Osteoblast (primary cell): ENCODE data around the gene ZNF524. TPM values are rescaled to one million over a fixed set of nuclear protein-coding genes. Genes with fewer than 3 reads are reported as not detected.

Source experiments
- DNase-seq: peaks from one replicate; pipeline ENCODE4 v3.0.0; 2011; ENCODE audit warnings: low spot score, mixed read lengths; ENCODE audit not compliant: insufficient read length; ENCODE audit errors: missing footprints
- H2AFZ ChIP-seq: 2 replicates; pipeline ENCODE4 v1.6.0; 2011; ENCODE audit warnings: mild to moderate bottlenecking, low read length
- H3K27ac ChIP-seq: 2 replicates; pipeline ENCODE4 v1.5.1; 2011; ENCODE audit warnings: mild to moderate bottlenecking, low read depth, low read length, moderate library complexity
- H3K27me3 ChIP-seq: 2 replicates; pipeline ENCODE4 v1.6.0; 2012; ENCODE audit warnings: mild to moderate bottlenecking, control low read depth, inconsistent platforms, low read length, moderate library complexity; ENCODE audit not compliant: insufficient read depth
- H3K36me3 ChIP-seq: 2 replicates; pipeline ENCODE4 v1.5.1; 2011; ENCODE audit warnings: mild to moderate bottlenecking, low read length, control low read depth, moderate library complexity; ENCODE audit not compliant: insufficient read depth
- H3K4me1 ChIP-seq: 2 replicates; pipeline ENCODE4 v1.5.1; 2011; ENCODE audit warnings: mild to moderate bottlenecking, low read length, control low read depth, moderate library complexity; ENCODE audit not compliant: insufficient read depth
- H3K4me2 ChIP-seq: 2 replicates; pipeline ENCODE4 v1.6.0; 2011; ENCODE audit warnings: mild to moderate bottlenecking, low read length; ENCODE audit not compliant: insufficient read depth
- H3K4me3 ChIP-seq: fragments of 200-600 bp; sonication (generic); 3 replicates; pipeline ENCODE4 v1.5.1; 2012; ENCODE audit warnings: mild to moderate bottlenecking, low read length, inconsistent platforms; ENCODE audit not compliant: insufficient read depth
- H3K79me2 ChIP-seq: 2 replicates; pipeline ENCODE4 v1.6.0; 2012; ENCODE audit warnings: mild to moderate bottlenecking, low read length, control low read depth, inconsistent platforms; ENCODE audit not compliant: insufficient read depth
- H3K9me3 ChIP-seq: 2 replicates; pipeline ENCODE4 v1.5.1; 2011; ENCODE audit warnings: low read depth, low read length, control low read depth
- H4K20me1 ChIP-seq: 2 replicates; pipeline ENCODE4 v1.6.0; 2012; ENCODE audit warnings: mild to moderate bottlenecking, low read length, control low read depth; ENCODE audit not compliant: insufficient read depth
- total RNA-seq: library from RNA; depleted of rRNA; stranded (reverse); fragments of >200 nt; gene quantifications from 2 replicates; pipeline ENCODE4 v1.2.3, GENCODE V29; 2012
- TF ChIP-seq, protein P1 (sequence below): IDR thresholded peaks from 2 replicates; pipeline ENCODE4 v1.5.1; 2011; ENCODE audit warnings: mild to moderate bottlenecking, low read depth, low read length, moderate library complexity; ENCODE audit errors: extremely low read depth

Gene ZNF524
- total RNA-seq, 1 donor: 11.2 TPM

DNA sequence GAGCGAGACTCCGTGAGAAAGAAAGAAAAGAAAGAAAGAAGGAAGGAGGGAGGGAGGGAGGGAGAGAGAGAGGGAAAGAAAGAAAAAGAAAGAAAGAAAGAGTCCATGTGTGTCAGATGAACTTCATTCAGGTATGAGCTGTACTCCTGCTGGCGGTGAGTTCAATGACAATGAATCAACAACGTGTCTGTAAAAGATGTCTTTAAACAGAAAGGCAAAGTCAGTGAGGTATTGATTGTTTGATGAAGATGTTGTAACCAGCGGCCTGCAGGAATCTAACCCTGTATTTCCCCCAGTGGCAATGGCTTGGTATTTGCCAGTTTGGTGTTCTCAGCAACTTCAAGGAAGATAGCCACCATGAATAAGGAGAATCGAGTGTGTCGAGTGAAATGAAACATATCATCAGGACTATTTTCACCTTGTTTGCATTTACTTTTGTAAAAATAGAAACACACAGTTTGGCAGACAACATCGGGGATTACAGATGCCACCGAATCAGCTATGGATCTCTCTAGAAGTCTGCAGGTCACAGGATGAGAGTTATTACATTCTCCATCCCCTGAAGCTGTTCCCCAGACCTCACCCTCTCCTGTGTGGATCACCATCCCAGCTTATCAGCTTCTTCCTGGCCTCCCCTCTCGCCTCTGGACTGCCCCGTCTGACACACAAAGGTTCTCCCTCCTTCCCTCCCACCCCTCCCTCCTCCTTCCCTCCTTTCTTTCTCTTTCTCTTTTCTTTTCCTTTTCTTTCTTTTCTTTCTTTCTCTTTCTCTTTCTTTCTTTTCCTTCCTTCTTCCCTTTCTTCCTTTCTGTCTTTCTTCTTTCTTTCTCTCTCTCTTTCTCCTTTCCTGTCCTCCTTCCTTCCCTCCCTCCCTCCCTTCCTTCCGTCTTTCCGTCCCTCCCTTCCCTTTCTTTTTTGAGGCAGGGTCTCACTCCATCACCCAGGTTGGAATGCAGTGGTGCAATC lies 46.6 kb upstream of the ZNF524 start:
- peak overlapping the region; percentile 80 for H3K27ac ChIP-seq
- H3K9me3 ChIP-seq: no peaks in the 10 kb centered on the region
- TF ChIP-seq, protein P1, sequence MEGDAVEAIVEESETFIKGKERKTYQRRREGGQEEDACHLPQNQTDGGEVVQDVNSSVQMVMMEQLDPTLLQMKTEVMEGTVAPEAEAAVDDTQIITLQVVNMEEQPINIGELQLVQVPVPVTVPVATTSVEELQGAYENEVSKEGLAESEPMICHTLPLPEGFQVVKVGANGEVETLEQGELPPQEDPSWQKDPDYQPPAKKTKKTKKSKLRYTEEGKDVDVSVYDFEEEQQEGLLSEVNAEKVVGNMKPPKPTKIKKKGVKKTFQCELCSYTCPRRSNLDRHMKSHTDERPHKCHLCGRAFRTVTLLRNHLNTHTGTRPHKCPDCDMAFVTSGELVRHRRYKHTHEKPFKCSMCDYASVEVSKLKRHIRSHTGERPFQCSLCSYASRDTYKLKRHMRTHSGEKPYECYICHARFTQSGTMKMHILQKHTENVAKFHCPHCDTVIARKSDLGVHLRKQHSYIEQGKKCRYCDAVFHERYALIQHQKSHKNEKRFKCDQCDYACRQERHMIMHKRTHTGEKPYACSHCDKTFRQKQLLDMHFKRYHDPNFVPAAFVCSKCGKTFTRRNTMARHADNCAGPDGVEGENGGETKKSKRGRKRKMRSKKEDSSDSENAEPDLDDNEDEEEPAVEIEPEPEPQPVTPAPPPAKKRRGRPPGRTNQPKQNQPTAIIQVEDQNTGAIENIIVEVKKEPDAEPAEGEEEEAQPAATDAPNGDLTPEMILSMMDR: no peak
- peak overlapping the region; percentile 38 for H3K4me2 ChIP-seq
- H3K79me2 ChIP-seq: no peaks in the 10 kb centered on the region
- DNase-seq: peak; percentile 39
- H3K4me1 ChIP-seq: peaks cover 32% of the 10 kb centered on the region
- H2AFZ ChIP-seq: peak overlapping the region; percentile 67
- H4K20me1 ChIP-seq: no peaks in the 10 kb centered on the region
- H3K4me3 ChIP-seq: no peak overlapping the region
- no peaks in the 10 kb centered on the region for H3K27me3 ChIP-seq
- no peaks in the 10 kb centered on the region for H3K36me3 ChIP-seq

DNA sequence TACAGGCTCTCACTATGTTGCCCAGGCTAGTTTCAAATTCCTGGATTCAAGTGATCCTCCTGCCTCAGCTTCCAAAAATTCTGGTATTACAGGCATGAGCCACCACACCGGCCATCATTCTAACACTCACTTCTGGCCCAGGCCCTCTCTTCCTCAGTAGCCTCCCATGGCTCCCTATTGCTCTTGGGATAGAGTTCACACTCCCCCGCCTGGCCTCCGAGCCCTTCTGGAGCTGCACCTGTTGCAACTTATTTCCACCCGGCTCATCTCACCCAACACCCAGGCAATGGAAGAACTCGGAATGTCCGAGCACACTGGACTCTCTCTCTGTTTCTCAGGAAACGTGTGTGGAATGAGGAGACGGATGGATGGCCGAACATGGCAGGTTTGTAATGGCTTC lies 45.8 kb upstream of the ZNF524 start:
- H3K4me3 ChIP-seq: no peak overlapping the region
- H3K27ac ChIP-seq: no peak overlapping the region
- peaks cover 29% of the 10 kb centered on the region for H3K4me1 ChIP-seq
- no peaks in the 10 kb centered on the region for H3K27me3 ChIP-seq
- H2AFZ ChIP-seq: no peak overlapping the region
- TF ChIP-seq, protein P1: no peak
- no peaks in the 10 kb centered on the region for H3K36me3 ChIP-seq
- H3K9me3 ChIP-seq: no peaks in the 10 kb centered on the region
- no peak for DNase-seq
- no peaks in the 10 kb centered on the region for H4K20me1 ChIP-seq
- H3K79me2 ChIP-seq: no peaks in the 10 kb centered on the region
- no peak overlapping the region for H3K4me2 ChIP-seq

DNA sequence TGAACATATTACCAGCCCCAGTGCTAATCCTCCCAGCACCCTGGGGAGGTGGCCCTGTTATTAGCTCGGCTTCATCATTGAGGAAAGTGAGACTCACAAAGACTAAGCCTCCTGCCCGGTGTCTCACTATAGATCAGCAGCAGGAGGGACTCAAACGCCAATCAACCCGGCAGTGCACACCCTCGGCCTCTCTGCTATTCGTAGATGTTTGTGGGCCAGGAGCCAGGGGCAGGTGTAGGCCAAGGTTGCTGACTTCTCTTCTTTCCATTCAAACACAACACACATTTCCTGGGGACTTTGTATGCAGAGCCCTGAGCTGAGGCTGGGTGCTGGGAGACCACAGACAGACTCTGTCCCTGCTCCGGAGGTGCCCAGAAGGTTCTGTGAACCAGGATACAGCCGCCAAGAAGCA lies 45.3 kb upstream of the ZNF524 start:
- H3K4me1 ChIP-seq: peaks cover 25% of the 10 kb centered on the region
- no peak for DNase-seq
- no peak overlapping the region for H2AFZ ChIP-seq
- H3K9me3 ChIP-seq: no peaks in the 10 kb centered on the region
- no peak overlapping the region for H3K27ac ChIP-seq
- H3K36me3 ChIP-seq: no peaks in the 10 kb centered on the region
- H3K27me3 ChIP-seq: no peaks in the 10 kb centered on the region
- TF ChIP-seq, protein P1: no peak
- no peak overlapping the region for H3K4me3 ChIP-seq
- H3K79me2 ChIP-seq: no peaks in the 10 kb centered on the region
- H4K20me1 ChIP-seq: no peaks in the 10 kb centered on the region
- no peak overlapping the region for H3K4me2 ChIP-seq

DNA sequence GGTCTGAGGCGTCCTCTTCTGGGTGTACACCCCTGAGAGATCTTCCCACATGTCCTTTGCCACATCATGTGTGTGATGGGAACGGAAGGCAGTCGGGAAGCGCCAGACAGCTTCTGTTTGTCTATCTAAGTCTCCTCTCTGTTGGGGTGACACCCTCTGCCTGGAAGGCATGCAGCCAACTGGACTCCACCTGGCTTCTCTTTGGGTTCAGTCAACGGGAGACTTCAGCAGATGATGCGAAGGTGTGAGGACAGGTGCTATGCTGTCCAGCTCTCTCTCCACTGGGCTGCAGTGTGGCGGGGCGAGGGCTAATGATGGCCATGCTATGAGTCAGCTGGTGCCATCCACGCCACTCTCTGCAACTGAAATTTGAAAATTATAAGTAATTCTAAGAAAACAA lies 40.4 kb upstream of the ZNF524 start:
- TF ChIP-seq, protein P1: no peak
- Histone ChIP-seq H3K9me3 (no peaks in the 10 kb centered on the region), H4K20me1 (no peaks in the 10 kb centered on the region), H3K4me1 (no peaks in the 10 kb centered on the region), H2AFZ (no peak overlapping the region), H3K27me3 (no peaks in the 10 kb centered on the region), H3K27ac (no peak overlapping the region), H3K4me3 (no peak overlapping the region), H3K36me3 (no peaks in the 10 kb centered on the region), H3K4me2 (no peak overlapping the region), H3K79me2 (no peaks in the 10 kb centered on the region)
- peak; percentile 17 for DNase-seq
